Liver (tissue), 3 donors: ENCODE results near the gene BRD1.

Experiments used
- CTCF ChIP-seq: fragments of 150-350 bp; IDR thresholded peaks from 2 replicates; pipeline ENCODE4 v1.5.1; 2017; ENCODE audit warnings: improper control_type of control experiment, low read depth, low read length; ENCODE audit not compliant: missing input control
- EGR1 ChIP-seq, 2 donors: IDR thresholded peaks; 2 replicates each; pipeline ENCODE4 v1.6.1; 2016 to 2018; ENCODE audit warnings: antibody characterized with exemption in 2 of 2, low read depth in 2 of 2
- GABPA ChIP-seq, 2 donors: IDR thresholded peaks in 1 of 2; conservative IDR thresholded peaks in 1 of 2; 2 replicates each; pipeline ENCODE4 v1.6.1; 2016; ENCODE audit warnings: antibody characterized with exemption in 2 of 2, mild to moderate bottlenecking in 1 of 2, moderate library complexity in 1 of 2
- HNF4A ChIP-seq, 2 donors: conservative IDR thresholded peaks; 2 replicates each; pipeline ENCODE4 v1.6.1; 2016; ENCODE audit warnings: antibody characterized with exemption in 2 of 2, mild to moderate bottlenecking in 2 of 2
- JUND ChIP-seq, 2 donors: IDR thresholded peaks; 2 replicates each; pipeline ENCODE4 v1.6.1; 2016; ENCODE audit warnings: antibody characterized with exemption in 2 of 2
- MAX ChIP-seq: IDR thresholded peaks from 2 replicates; pipeline ENCODE4 v1.6.1; 2016; ENCODE audit warnings: antibody characterized with exemption
- RAD21 ChIP-seq, 2 donors: IDR thresholded peaks; 2 replicates each; pipeline ENCODE4 v1.6.1; 2016; ENCODE audit warnings: antibody characterized with exemption in 2 of 2, mild to moderate bottlenecking in 2 of 2
- REST ChIP-seq: IDR thresholded peaks from 2 replicates; pipeline ENCODE4 v1.6.1; 2016; ENCODE audit warnings: antibody characterized with exemption, mild to moderate bottlenecking
- SP1 ChIP-seq: IDR thresholded peaks from 2 replicates; pipeline ENCODE4 v1.6.1; 2018; ENCODE audit warnings: antibody characterized with exemption, mild to moderate bottlenecking
- TAF1 ChIP-seq: conservative IDR thresholded peaks from 2 replicates; pipeline ENCODE4 v1.6.1; 2016; ENCODE audit warnings: antibody characterized with exemption, mild to moderate bottlenecking
- ZBTB33 ChIP-seq: IDR thresholded peaks from 2 replicates; pipeline ENCODE4 v1.6.1; 2016; ENCODE audit warnings: antibody characterized with exemption
- donor health status: healthy.
- donor health status: healthy.

GRCh38 chr22:49824936-49825335, 2.7 kb downstream of the BRD1 start:
- TF ChIP-seq REST, result no peak
- TF ChIP-seq CTCF, result no peak
- TF ChIP-seq JUND (IDR thresholded peaks at IDR 0.05), result no peak
- no peak for TF ChIP-seq ZBTB33
- no peak for TF ChIP-seq MAX
- TF ChIP-seq TAF1, result no peak
- no peak for TF ChIP-seq RAD21 (IDR thresholded peaks at IDR 0.05)
- no peak for TF ChIP-seq GABPA (IDR thresholded peaks at IDR 0.05 in 1 of 2, conservative IDR thresholded peaks at IDR 0.05 in 1 of 2)
- TF ChIP-seq EGR1 (IDR thresholded peaks at IDR 0.05; ENCODE audit: low read depth in 2 of 2), result no peak
- no peak for TF ChIP-seq SP1
- no peak for TF ChIP-seq HNF4A (conservative IDR thresholded peaks at IDR 0.05)
